ENCODE results near the gene KDM2B.

GRCh38 chr12:121507984-121508383, 72.8 kb downstream of the KDM2B start:
- TF ChIP-seq CTCF (IDR thresholded peaks at IDR 0.05) (no peak), POLR2A (IDR thresholded peaks at IDR 0.05) (no peak), POLR2AphosphoS5 (IDR thresholded peaks at IDR 0.05; ENCODE audit: insufficient read depth in 1 of 2, low read depth in 1 of 2) (no peak)

All from vagina (tissue), 2 donors.